ENCODE results near the gene TUSC2.

The TUSC2 gene

DNA sequence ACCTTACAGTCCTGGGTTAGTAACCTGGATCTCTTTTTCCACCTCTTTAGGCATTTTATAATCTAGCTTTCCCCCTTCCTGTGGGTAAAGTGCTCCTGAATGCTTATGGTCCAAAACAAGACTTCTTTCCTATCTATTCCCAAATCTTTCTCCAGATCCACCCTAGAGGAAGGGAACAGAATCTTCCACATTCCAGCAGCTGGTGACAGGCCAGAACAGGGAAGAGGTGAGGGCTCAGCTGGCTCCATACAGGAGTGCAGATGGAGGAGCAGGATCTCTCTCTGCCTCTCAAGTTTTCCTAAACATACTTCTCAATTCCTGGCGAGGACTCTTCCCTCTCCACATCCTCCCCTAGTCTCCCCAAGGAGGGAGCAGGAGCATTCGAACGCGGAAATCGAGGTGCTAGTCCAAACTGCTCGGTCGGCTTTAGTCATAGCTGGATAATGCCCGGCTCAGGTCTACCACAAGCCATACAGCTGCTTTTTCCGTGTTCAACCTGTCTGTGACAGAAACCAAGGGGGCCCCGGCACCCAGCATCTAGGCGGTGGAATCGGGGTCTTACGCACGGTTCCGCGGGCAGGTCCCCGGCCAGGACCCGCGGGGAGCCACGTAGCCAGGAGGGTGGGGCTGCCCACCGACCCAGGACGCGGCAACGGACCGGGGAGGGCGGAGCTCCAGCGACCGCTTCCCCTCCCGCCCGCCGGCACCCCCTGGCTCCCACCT lies 8.6 kb upstream of the TUSC2 start:
- DNase-seq (ENCODE audit: low spot score), result no peak
- Mint-ChIP-seq H3K27me3 (ENCODE audit: low read depth) (no peaks in the 10 kb centered on the region), H3K9me3 (no peaks in the 10 kb centered on the region), H3K4me3 (peak overlapping the region; percentile 96), H3K4me1 (ENCODE audit: low read depth) (peaks cover 42% of the 10 kb centered on the region), H3K36me3 (ENCODE audit: low read depth) (peaks cover 74% of the 10 kb centered on the region), H3K27ac (peak overlapping the region; percentile 97)

- Mint-ChIP-seq H3K36me3 (ENCODE audit: low read depth) (peaks cover 84% of the 10 kb centered on the region), H3K9me3 (no peaks in the 10 kb centered on the region), H3K4me3 (peak overlapping the region; percentile 68), H3K27me3 (ENCODE audit: low read depth) (no peaks in the 10 kb centered on the region), H3K4me1 (ENCODE audit: low read depth) (peaks cover 34% of the 10 kb centered on the region), H3K27ac (peak overlapping the region; percentile 85)
- DNase-seq (ENCODE audit: low spot score), result no peak
Observed at GRCh38 chr3:50334339-50335075, 6.5 kb upstream of the TUSC2 start.

DNA sequence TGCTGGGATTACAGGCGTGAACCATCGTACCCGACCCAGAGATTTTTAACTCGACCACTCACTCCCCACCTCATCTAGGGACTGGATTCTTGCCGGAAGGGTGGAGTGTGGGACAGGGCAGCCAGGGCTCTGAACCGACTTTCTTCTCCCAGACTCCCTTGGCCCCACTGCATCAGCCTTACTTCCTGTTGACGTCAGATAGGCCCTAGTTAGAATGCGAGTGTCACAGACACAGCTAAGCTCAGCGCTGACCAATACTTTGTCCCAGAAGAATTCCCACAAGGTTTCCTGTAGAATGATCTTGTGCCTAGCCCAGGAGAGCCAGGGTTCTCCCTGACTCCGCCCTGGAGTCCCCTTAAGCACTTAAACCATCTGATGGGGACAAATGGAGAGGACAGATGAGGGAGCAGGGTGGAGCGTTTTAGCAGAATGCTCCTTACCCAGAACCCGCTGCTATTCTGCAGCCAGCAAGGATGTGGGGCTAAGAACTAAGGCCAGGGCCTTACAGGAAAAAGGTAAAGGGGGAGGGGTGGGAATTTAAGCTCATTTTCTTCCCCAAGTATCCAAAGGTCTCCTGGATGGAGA lies 5.8 kb upstream of the TUSC2 start:
- Mint-ChIP-seq H3K4me3 (peak overlapping the region; percentile 68), H3K27ac (peak overlapping the region; percentile 85), H3K27me3 (ENCODE audit: low read depth) (no peaks in the 10 kb centered on the region), H3K9me3 (no peaks in the 10 kb centered on the region), H3K4me1 (ENCODE audit: low read depth) (peaks cover 31% of the 10 kb centered on the region), H3K36me3 (ENCODE audit: low read depth) (peaks cover 79% of the 10 kb centered on the region)
- no peak for DNase-seq (ENCODE audit: low spot score)

DNA sequence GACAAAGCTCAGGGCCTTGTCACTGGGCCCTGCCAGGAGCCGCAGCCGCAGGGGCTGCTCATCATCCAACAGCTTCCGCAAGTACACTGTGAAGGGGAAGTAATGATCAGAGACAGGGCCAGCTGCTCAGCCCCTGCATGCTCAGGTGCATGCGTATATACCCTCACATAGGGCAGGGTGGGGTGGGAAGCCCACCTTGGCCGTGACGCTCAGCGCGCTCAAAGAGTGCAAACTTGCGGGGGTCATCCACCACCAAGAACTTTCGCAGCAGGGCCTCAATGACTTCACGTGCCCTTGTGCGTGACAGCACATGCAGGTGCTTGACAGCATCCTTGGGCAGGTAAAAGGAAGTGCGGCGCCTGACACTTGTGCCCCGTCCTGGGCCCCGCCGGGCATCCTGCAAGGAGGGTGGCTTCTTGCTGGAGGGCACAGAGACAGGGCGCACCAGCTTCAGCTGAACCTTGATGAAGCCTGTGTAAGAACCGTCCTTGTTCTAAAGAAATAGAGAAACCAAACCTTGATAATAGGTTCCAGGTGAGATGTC lies 3.4 kb upstream of the TUSC2 start:
- Mint-ChIP-seq H3K27me3 (ENCODE audit: low read depth) (no peaks in the 10 kb centered on the region), H3K4me3 (no peak overlapping the region), H3K36me3 (ENCODE audit: low read depth) (peaks cover 64% of the 10 kb centered on the region), H3K4me1 (ENCODE audit: low read depth) (peaks cover 36% of the 10 kb centered on the region), H3K9me3 (no peaks in the 10 kb centered on the region), H3K27ac (no peak overlapping the region)
- DNase-seq (ENCODE audit: low spot score), result no peak

- Mint-ChIP-seq H3K4me3 (no peak overlapping the region), H3K4me1 (ENCODE audit: low read depth) (peaks cover 28% of the 10 kb centered on the region), H3K27ac (no peak overlapping the region), H3K9me3 (no peaks in the 10 kb centered on the region), H3K36me3 (ENCODE audit: low read depth) (peaks cover 53% of the 10 kb centered on the region), H3K27me3 (ENCODE audit: low read depth) (no peaks in the 10 kb centered on the region)
- no peak for DNase-seq (ENCODE audit: low spot score)
Observed at GRCh38 chr3:50330330-50330729, 2.3 kb upstream of the TUSC2 start.

- H3K36me3 Mint-ChIP-seq (ENCODE audit: low read depth), result peaks cover 29% of the 10 kb centered on the region
- H3K27ac Mint-ChIP-seq, result peak overlapping the region; percentile 69
- H3K27me3 Mint-ChIP-seq (ENCODE audit: low read depth), result no peaks in the 10 kb centered on the region
- DNase-seq (ENCODE audit: low spot score), result no peak
- H3K4me3 Mint-ChIP-seq, result peak overlapping the region; percentile 90
- no peaks in the 10 kb centered on the region for H3K9me3 Mint-ChIP-seq
- H3K4me1 Mint-ChIP-seq (ENCODE audit: low read depth), result peaks cover 12% of the 10 kb centered on the region
Observed at GRCh38 chr3:50327129-50327528, 894 bp downstream of the TUSC2 start.

GRCh38 chr3:50326182-50326541 lies 1.9 kb downstream of the TUSC2 start:
- Mint-ChIP-seq H3K36me3 (ENCODE audit: low read depth) (peaks cover 21% of the 10 kb centered on the region), H3K27me3 (ENCODE audit: low read depth) (no peaks in the 10 kb centered on the region), H3K27ac (peak overlapping the region; percentile 26)

DNA sequence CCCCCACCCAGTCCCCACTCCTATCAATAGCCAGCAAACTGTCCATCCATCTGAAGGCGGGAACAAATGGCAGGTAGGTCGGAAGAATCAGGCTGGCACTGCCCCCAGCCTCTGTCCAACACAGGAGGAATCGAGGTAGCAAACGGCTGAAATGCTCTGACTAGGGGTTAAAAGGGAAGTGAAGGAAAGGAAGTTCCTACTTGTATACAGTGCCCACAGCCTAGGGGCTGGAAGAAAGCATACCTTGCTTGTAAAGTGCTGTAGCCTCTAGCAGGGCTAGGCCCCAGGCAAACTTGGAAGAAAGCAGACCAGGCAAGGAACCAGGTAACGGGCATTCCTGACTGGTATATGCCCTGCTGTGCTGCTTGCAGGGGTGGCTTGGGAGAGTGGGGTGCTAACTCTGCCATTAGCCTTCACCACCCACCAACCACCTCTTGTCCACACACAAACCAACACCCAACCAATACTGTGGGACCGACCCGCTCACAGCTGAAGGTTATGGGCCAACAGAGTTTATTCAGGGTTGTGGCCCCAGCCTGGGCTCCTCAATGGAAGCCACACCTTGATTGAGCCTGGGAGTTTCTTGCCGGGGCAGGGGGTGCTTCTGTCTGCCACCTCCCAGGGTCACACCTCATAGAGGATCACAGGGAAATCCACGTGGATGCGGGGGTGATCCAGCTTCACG lies 2.4 kb downstream of the TUSC2 start:
- peak overlapping the region; percentile 18 for H3K4me3 Mint-ChIP-seq

More at GRCh38 chr3:50326182-50326541, 1.9 kb downstream of the TUSC2 start:
- DNase-seq (ENCODE audit: low spot score), result no peak
- Mint-ChIP-seq H3K4me1 (ENCODE audit: low read depth) (peaks cover 12% of the 10 kb centered on the region), H3K4me3 (no peak overlapping the region), H3K9me3 (no peaks in the 10 kb centered on the region)

DNA sequence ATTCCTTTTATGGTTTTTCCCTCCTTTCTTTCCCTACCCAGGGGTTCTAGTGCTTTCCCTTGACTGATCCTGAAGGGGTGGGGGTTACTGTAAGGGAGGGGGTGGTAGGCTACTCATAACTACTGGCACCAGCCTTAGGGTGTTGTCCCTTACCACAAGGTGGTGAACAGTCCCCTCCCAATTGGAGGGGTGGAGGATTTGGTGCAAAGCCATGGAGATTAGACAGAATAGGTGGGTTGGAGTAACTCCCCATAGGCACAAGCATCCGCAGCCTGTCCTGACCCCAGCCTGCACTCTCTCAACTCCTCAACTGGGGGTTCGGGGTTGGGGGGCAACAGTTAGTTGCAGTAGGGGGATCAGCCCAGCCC lies 2.9 kb downstream of the TUSC2 start:
- Mint-ChIP-seq H3K27ac (peak overlapping the region; percentile 27), H3K4me1 (ENCODE audit: low read depth) (peaks cover 19% of the 10 kb centered on the region), H3K27me3 (ENCODE audit: low read depth) (no peaks in the 10 kb centered on the region), H3K4me3 (no peak overlapping the region), H3K9me3 (no peaks in the 10 kb centered on the region), H3K36me3 (ENCODE audit: low read depth) (peaks cover 12% of the 10 kb centered on the region)
- DNase-seq (ENCODE audit: low spot score), result no peak

More for the DNA sequence above, 2.4 kb downstream of the TUSC2 start:
- Mint-ChIP-seq H3K36me3 (ENCODE audit: low read depth) (peaks cover 16% of the 10 kb centered on the region), H3K27me3 (ENCODE audit: low read depth) (no peaks in the 10 kb centered on the region), H3K9me3 (no peaks in the 10 kb centered on the region), H3K27ac (no peak overlapping the region), H3K4me1 (ENCODE audit: low read depth) (peaks cover 13% of the 10 kb centered on the region)
- DNase-seq (ENCODE audit: low spot score), result no peak

- Mint-ChIP-seq H3K9me3 (no peaks in the 10 kb centered on the region), H3K27me3 (ENCODE audit: low read depth) (no peaks in the 10 kb centered on the region), H3K4me1 (ENCODE audit: low read depth) (peaks cover 19% of the 10 kb centered on the region), H3K4me3 (peak overlapping the region; percentile 8), H3K36me3 (ENCODE audit: low read depth) (peaks cover 7% of the 10 kb centered on the region), H3K27ac (peak overlapping the region; percentile 27)
- peak; percentile 53 for DNase-seq (ENCODE audit: low spot score)
Observed at GRCh38 chr3:50324351-50325112, 3.5 kb downstream of the TUSC2 start.

DNA sequence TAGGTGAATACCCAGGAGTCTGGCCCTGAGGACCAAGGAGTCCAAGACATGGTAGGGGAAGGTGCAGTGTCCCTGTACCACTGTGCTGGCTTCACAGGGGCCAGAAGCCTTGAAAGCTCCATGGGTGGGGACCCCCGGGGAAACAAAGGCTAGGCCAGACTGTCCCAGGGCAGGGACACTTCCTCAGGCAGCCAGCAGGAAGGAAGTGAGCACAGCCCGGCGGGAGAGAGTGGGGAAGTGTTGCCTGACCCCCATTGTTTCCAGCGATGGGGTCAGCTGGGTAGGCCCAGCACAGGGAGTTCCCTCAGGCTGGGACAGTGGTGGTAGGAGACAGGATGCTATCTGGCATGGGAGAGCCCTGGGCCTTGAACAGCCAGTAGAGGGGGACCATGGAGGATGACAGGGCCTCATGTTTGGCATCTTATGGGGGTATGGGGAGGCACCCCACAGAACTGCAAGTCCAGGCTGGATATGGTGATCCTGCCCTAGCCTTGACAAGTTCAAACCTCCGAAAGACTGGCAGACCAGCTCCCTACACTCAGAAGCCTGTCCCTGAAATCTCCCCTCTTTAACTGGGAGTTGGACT lies 4.3 kb downstream of the TUSC2 start:
- no peak overlapping the region for H3K4me3 Mint-ChIP-seq
- no peak for DNase-seq (ENCODE audit: low spot score)
- no peaks in the 10 kb centered on the region for H3K27me3 Mint-ChIP-seq (ENCODE audit: low read depth)
- H3K36me3 Mint-ChIP-seq (ENCODE audit: low read depth), result peaks cover 6% of the 10 kb centered on the region
- no peaks in the 10 kb centered on the region for H3K9me3 Mint-ChIP-seq
- peaks cover 24% of the 10 kb centered on the region for H3K4me1 Mint-ChIP-seq (ENCODE audit: low read depth)
- no peak overlapping the region for H3K27ac Mint-ChIP-seq

GRCh38 chr3:50323092-50323600 lies 4.9 kb downstream of the TUSC2 start:
- Mint-ChIP-seq H3K4me1 (ENCODE audit: low read depth) (peaks cover 23% of the 10 kb centered on the region), H3K27me3 (ENCODE audit: low read depth) (no peaks in the 10 kb centered on the region), H3K36me3 (ENCODE audit: low read depth) (peaks cover 3% of the 10 kb centered on the region), H3K4me3 (no peak overlapping the region), H3K27ac (peak overlapping the region; percentile 43), H3K9me3 (no peaks in the 10 kb centered on the region)
- DNase-seq (ENCODE audit: low spot score), result no peak

Measured in T-helper 2 cell treated with Interferon-gamma antibody and Interleukin-4, amounts not matched to agents 5 μg/mL and 100 μg/mL, for 36 hours (primary cell).